AG09309 (cell line): Measurements from ENCODE around the gene LMCD1.

Experiments
- DNase-seq: peaks from one replicate; pipeline ENCODE4 v3.0.0-alpha.2; 2010; ENCODE audit warnings: low read depth
- H3K4me3 ChIP-seq: 2 replicates; pipeline ENCODE4 v1.5.1; 2011; ENCODE audit warnings: mild to moderate bottlenecking, low read depth, low read length, moderate library complexity; ENCODE audit not compliant: control insufficient read depth
- TF ChIP-seq, protein P1 (sequence below): IDR thresholded peaks from 2 replicates; pipeline ENCODE4 v1.5.1; 2011; ENCODE audit warnings: mild to moderate bottlenecking, low read depth, low read length, inconsistent platforms; ENCODE audit not compliant: insufficient read depth, control insufficient read depth; ENCODE audit errors: missing control alignments

The LMCD1 gene

DNA sequence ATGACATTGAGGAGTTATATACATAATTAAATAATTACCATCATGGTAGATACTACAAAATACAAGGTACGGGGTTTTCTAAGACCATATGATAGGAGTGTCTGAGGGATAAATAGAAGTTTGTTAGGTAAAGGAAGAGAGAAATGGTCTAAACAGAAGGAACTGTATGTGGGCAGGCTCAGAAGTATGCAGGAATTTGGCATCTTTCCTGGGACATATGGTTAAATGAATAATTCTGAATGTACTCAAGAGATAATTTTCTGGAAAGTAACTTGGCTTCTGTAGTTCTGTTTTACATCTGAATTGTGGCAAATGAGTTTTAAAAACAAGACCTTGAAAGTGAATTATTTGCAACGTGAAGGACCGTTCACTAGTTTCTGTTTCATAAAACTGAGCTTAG, 17.5 kb downstream of the LMCD1 start:
- no peak for DNase-seq
- no peak overlapping the region for H3K4me3 ChIP-seq
- TF ChIP-seq, protein P1, sequence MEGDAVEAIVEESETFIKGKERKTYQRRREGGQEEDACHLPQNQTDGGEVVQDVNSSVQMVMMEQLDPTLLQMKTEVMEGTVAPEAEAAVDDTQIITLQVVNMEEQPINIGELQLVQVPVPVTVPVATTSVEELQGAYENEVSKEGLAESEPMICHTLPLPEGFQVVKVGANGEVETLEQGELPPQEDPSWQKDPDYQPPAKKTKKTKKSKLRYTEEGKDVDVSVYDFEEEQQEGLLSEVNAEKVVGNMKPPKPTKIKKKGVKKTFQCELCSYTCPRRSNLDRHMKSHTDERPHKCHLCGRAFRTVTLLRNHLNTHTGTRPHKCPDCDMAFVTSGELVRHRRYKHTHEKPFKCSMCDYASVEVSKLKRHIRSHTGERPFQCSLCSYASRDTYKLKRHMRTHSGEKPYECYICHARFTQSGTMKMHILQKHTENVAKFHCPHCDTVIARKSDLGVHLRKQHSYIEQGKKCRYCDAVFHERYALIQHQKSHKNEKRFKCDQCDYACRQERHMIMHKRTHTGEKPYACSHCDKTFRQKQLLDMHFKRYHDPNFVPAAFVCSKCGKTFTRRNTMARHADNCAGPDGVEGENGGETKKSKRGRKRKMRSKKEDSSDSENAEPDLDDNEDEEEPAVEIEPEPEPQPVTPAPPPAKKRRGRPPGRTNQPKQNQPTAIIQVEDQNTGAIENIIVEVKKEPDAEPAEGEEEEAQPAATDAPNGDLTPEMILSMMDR: no peak

DNA sequence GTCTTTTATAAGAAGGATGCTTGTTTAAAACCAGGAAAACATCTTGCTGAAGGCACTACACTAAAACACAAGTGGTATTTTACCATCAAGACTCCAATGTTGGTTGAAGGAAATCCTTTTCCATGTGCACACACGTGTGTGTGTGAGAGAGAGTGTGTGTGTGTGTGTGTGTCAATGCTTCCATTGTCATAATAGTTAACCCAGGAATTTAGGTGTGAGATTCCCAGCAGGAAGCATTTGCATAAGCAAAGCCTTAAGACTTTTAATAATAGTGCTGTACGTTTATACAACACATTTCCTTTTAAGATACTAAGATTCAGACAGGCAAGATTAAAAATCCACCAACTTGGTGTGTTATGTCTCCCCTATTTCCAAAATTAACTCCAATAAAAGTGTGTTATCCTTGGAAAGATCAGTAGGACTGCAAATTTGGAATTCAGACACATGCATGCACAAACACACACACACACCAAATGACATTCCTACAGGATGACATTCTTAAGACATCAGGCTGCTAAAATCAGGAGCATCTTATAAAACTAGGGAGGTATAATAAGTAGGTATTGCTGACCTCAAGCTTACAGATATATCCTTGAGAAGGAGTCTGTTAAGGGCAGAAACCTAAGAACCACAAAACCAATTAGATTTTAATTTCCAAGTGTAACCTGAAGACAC, 18.3 kb downstream of the LMCD1 start:
- H3K4me3 ChIP-seq: no peak overlapping the region
- no peak for DNase-seq
- TF ChIP-seq, protein P1: no peak

DNA sequence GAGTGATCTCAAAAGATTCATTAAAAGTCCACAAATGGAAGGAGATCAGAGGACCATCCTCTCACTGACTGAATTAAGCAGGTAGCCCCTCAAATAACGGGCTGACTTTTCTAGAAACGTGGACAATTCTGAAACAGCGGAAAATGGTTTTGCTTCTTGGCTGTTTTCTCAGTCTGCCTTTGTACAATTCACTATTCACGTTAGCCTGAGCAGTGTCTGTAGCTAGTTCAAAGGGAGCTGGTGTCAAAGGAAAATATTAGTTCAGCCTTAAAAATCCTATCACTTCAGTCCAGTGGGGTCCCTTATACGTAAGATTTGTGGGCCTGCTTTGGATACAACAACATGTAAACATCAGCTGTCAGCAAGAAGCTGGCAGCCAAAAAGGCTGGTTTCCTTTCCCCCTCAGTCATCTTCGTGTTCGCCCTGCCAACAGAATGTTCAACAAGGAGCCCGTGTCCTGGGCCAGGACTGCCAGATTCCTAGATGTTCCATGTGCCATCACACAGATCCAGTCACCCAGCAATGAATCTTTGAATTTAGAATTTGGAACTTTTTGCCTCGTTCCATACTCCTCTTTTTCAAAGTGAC, 19.3 kb downstream of the LMCD1 start:
- TF ChIP-seq, protein P1: no peak

DNA sequence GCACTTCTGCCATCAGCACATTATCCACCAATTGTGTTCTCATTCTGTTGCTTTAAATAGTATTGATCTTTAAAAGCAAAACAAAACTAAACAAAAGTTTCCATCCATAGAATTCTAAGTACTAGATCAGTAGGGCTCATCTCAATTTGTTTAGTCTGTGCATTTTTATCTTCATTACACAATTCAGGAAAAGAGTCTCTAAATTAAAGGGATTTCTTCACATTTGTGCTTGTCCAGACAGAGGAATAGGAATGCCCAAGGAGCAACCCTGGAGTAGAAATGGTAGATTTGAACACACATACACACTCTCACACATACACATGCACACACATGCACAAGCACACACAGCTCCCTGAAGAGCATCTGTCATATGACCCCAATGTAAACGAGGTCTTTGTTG, 21.4 kb downstream of the LMCD1 start:
- no peak overlapping the region for H3K4me3 ChIP-seq
- TF ChIP-seq, protein P1: no peak
- no peak for DNase-seq

More for the DNA sequence above, 19.3 kb downstream of the LMCD1 start:
- no peak overlapping the region for H3K4me3 ChIP-seq
- DNase-seq: no peak

DNA sequence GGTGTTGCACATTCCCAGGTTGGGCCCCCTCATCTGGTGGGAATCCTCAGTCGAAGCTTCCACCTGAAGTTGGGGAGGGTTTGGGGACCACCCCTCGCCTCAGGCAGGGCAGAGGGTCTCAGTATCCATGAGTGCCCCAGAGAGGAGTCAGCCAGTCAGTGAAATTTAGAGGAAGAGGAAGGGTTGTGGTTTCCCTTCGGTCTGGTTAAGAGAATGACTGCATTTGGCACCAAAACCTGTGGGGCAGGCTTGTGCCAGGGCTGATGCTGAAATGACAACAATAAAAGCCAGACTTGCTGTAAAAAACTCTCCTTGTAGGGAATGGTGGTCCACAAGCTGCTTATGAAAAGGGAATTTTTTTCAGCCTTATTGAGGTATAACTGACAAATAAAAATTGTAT, 22.6 kb downstream of the LMCD1 start:
- no peak for DNase-seq
- TF ChIP-seq, protein P1: no peak
- H3K4me3 ChIP-seq: no peak overlapping the region

DNA sequence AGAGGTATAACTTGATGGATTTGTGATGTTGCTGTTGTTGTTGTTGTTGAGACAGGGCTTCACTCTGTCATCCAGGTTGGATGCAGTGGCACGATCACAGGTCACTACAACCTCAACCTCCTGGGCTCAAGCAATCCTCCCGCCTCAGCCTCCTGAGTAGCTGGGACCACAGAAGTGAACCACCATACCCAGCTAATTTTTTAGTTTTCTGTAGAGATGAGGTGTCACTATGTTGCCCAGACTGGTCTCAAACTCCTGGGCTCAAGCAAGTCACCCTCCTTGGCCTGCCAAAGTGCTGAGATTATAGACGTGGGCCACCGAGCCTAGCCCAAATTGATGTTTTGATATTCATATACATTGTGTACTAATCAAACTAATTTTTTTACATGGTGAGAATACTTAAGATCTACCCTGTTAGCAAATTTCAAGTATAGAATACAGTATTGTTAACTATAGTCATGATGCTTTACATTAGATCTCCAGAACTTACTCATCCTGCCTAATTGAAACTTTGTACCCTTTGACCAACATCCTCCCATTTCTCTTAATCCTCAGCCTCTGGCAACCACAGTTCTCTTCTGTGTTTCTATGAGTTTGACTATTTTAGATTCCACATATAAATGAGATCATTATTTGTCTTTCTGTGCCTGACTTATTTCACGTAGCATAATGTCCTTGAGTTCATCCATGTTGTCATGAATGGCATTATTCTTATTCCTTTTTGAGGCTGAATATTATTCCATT, 23.2 kb downstream of the LMCD1 start:
- TF ChIP-seq, protein P1: no peak
- H3K4me3 ChIP-seq: no peak overlapping the region
- no peak for DNase-seq
